Tibial artery (tissue), 4 donors: ENCODE data around the gene SLCO3A1.

Experiments used
- DNase-seq, 2 donors: peaks; one replicate each; pipeline ENCODE4 v3.0.0-alpha.2; 2019
- H3K27ac ChIP-seq, 2 donors: fragments of 200-600 bp; sonication (generic) in 1 of 2; 1 replicate in 1 of 2; 2 replicates in 1 of 2; pipeline ENCODE4 v1.5.1; 2018 to 2019; ENCODE audit warnings: mild to moderate bottlenecking in 1 of 2
- H3K27me3 ChIP-seq, 2 donors: fragments of 200-600 bp; sonication (generic) in 1 of 2; one replicate each; pipeline versions ENCODE4 v1.5.1 to v1.6.0; 2016 to 2019
- H3K36me3 ChIP-seq, 3 donors: fragments of 200-600 bp; sonication (generic) in 2 of 3; one replicate each; pipeline ENCODE4 v1.5.1; 2016 to 2019; ENCODE audit warnings: mild to moderate bottlenecking in 2 of 3
- H3K4me1 ChIP-seq, 4 donors: fragments of 200-600 bp; sonication (generic) in 2 of 4; 1 replicate in 3 of 4; 2 replicates in 1 of 4; pipeline ENCODE4 v1.5.1; 2016 to 2019
- H3K4me3 ChIP-seq, 2 donors: fragments of 200-600 bp; sonication (generic) in 1 of 2; 1 replicate in 1 of 2; 2 replicates in 1 of 2; pipeline ENCODE4 v1.5.1; 2018 to 2019; ENCODE audit warnings: mild to moderate bottlenecking in 2 of 2
- H3K9me3 ChIP-seq, 3 donors: fragments of 200-600 bp; sonication (generic) in 1 of 3; one replicate each; pipeline ENCODE4 v1.5.1; 2016 to 2019
- intact Hi-C: fragments of 100-400 bp; cut with DNase I; formaldehyde crosslinking; loops from one replicate; pipeline ENCODE4 v1.15.0; 2023; ENCODE audit warnings: low total_unique reads
- TF ChIP-seq, protein P1 (sequence below), 2 experiments: fragments of 200-600 bp in 1 of 2; fragments of 450-650 bp in 1 of 2; IDR thresholded peaks; one replicate each; pipeline ENCODE4 v1.5.1; 2017 to 2019; ENCODE audit warnings: antibody characterized with exemption in 2 of 2, mild to moderate bottlenecking in 1 of 2, moderate library complexity in 1 of 2

SLCO3A1 gene

GRCh38 chr15:91870876-91871537 is 17.5 kb downstream of the SLCO3A1 start:
- H3K27ac ChIP-seq = no peak overlapping the region
- H3K4me1 ChIP-seq = peaks cover 0 to 21% (median 10%) of the 10 kb centered on the region in 4 donors
- no peak overlapping the region for H3K4me3 ChIP-seq
- H3K9me3 ChIP-seq = no peaks in the 10 kb centered on the region
- no peaks in the 10 kb centered on the region for H3K36me3 ChIP-seq
- TF ChIP-seq, protein P1, sequence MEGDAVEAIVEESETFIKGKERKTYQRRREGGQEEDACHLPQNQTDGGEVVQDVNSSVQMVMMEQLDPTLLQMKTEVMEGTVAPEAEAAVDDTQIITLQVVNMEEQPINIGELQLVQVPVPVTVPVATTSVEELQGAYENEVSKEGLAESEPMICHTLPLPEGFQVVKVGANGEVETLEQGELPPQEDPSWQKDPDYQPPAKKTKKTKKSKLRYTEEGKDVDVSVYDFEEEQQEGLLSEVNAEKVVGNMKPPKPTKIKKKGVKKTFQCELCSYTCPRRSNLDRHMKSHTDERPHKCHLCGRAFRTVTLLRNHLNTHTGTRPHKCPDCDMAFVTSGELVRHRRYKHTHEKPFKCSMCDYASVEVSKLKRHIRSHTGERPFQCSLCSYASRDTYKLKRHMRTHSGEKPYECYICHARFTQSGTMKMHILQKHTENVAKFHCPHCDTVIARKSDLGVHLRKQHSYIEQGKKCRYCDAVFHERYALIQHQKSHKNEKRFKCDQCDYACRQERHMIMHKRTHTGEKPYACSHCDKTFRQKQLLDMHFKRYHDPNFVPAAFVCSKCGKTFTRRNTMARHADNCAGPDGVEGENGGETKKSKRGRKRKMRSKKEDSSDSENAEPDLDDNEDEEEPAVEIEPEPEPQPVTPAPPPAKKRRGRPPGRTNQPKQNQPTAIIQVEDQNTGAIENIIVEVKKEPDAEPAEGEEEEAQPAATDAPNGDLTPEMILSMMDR (IDR thresholded peaks at IDR 0.05) = no peak
- intact Hi-C loops = no loop called here
- DNase-seq = no peak
- no peaks in the 10 kb centered on the region for H3K27me3 ChIP-seq

DNA sequence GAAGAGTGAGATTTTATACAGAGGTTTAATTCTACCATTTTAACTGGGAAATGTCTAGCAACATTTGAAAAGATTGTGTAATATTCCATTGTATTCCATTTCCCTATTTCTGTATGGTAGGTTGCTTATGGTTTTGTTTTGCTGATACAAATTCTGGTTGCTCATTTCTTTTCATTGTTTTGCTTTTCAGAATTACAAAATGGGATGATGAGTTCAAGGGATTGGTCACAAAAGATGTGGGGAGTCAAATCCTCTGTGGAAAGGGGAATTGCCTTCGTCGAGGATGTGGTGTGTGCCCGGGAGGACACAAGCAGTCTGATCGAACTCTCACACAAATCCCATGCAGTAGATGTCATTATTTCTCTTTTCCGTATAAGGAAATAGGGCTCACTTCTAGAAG is 18.3 kb downstream of the SLCO3A1 start:
- Histone ChIP-seq H3K36me3 (no peaks in the 10 kb centered on the region), H3K4me1 (peaks cover 0 to 13% (median 5%) of the 10 kb centered on the region in 4 donors), H3K27ac (no peak overlapping the region), H3K4me3 (no peak overlapping the region), H3K9me3 (no peaks in the 10 kb centered on the region), H3K27me3 (no peaks in the 10 kb centered on the region)
- DNase-seq = no peak
- intact Hi-C loops = no loop called here
- TF ChIP-seq, protein P1 (IDR thresholded peaks at IDR 0.05) = no peak

GRCh38 chr15:91872356-91873137 is 19.0 kb downstream of the SLCO3A1 start:
- H3K27ac ChIP-seq = no peak overlapping the region
- no peak overlapping the region for H3K4me3 ChIP-seq
- no peaks in the 10 kb centered on the region for H3K36me3 ChIP-seq
- TF ChIP-seq, protein P1 (IDR thresholded peaks at IDR 0.05) = no peak
- peaks cover 0 to 6% (median 0%) of the 10 kb centered on the region in 4 donors for H3K4me1 ChIP-seq
- H3K27me3 ChIP-seq = no peaks in the 10 kb centered on the region
- DNase-seq = no peak
- no peaks in the 10 kb centered on the region for H3K9me3 ChIP-seq
- intact Hi-C loops = no loop called here

DNA sequence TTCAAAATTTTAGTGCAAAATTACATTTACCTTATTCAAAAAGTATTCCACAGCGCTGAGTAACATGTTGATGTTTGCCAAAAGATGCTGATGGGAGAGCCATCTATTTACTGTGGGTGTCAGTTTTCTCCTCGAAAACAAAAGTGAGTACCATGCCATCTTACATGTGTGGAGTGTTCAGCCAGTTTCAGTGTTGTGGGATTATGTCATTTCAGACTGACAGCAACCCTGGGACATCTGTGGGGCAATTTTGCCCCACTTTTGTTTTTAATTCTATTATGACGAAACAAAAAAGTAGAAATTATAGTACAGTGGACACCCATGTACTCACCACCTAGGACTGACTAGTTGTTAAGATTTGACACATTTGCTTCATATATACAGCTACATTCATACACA is 19.6 kb downstream of the SLCO3A1 start:
- Histone ChIP-seq H3K27ac (no peak overlapping the region), H3K36me3 (no peaks in the 10 kb centered on the region), H3K27me3 (no peaks in the 10 kb centered on the region), H3K9me3 (no peaks in the 10 kb centered on the region), H3K4me3 (no peak overlapping the region), H3K4me1 (no peaks in the 10 kb centered on the region)
- DNase-seq = no peak
- TF ChIP-seq, protein P1 (IDR thresholded peaks at IDR 0.05) = no peak
- intact Hi-C loops = no loop called here

GRCh38 chr15:91874171-91874570 is 20.7 kb downstream of the SLCO3A1 start:
- DNase-seq = no peak
- H3K4me1 ChIP-seq = no peaks in the 10 kb centered on the region

More at GRCh38 chr15:91874171-91874570, 20.7 kb downstream of the SLCO3A1 start:
- Histone ChIP-seq H3K27me3 (no peaks in the 10 kb centered on the region), H3K9me3 (no peaks in the 10 kb centered on the region), H3K36me3 (no peaks in the 10 kb centered on the region), H3K4me3 (no peak overlapping the region), H3K27ac (no peak overlapping the region)
- intact Hi-C loops = no loop called here
- TF ChIP-seq, protein P1 (IDR thresholded peaks at IDR 0.05) = no peak
